ENCODE data around the gene SYNJ2.

The SYNJ2 gene

DNA sequence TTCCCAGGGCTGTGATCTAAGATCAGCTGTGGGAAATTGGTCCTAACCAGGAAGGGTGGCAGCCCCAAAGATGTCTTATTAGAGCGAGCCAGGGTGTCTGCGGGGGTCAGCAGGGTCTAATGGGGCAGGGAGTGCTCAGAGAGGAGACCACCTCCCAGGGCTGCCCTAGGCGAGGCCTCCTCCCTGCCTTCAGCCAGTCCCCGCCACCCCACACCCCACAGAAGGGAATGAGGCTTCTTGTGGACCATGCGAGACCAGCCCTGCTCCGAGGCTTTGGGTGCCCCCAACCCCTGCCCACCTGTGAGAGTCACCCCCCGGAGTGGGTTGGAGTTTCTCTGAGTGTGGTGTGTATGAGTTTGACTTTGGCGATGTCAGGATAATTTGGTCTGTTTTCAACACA lies 37.8 kb downstream of the SYNJ2 start:
- DNase-seq, result no peak
- intact Hi-C loops (cut with DNase I), result no loop called here

GRCh38 chr6:158020272-158020711 lies 38.6 kb downstream of the SYNJ2 start:
- no peak for DNase-seq
- intact Hi-C loops (cut with DNase I), result no loop called here

DNA sequence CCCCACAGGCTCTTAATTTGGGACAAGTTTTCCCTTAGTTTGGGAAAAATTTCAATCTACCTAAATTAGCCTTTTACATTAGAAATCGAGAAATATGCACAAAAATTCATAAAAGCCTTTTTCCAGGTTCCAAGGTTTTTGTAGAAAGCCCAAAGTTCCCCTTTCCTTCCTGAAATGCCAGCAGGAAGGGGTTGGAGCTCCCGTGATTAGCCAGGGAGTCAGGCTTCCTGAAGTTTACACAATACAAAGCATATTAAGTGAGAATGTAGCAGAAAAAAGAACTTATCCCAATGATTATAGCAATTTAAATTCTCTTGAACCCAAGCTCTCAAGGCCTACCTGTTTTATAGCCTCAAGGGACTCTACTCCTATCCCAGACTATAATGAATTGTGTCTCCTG lies 39.1 kb downstream of the SYNJ2 start:
- no peak for DNase-seq
- intact Hi-C loops (cut with DNase I), result no loop called here

DNA sequence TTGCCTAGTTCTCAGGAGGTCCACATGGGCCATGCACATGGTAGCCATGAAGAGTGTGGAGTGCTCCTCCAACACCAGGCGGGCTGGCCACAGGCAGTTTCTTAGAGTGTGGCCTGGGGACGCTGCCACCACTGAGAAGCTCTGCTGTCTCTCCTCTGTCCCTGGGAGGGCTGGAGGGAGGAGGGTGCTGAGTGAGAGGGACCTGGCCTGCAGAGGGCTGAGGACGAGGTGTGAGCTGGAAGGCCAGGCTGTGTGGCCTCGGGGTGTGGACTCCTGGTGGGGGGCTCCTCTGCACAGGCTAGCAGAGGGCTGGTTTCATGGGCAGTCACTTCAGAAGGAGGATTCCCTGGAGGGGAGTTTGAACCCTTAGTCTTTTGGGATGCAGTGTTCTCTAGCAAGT lies 39.7 kb downstream of the SYNJ2 start:
- intact Hi-C loops (cut with DNase I), result no loop called here
- DNase-seq, result no peak

GRCh38 chr6:158021814-158022748 lies 40.4 kb downstream of the SYNJ2 start:
- intact Hi-C loops (cut with DNase I), result no loop called here
- no peak for DNase-seq

- intact Hi-C loops (cut with DNase I), result no loop called here
- DNase-seq, result no peak
Observed at GRCh38 chr6:158022749-158023596, 41.3 kb downstream of the SYNJ2 start.

- intact Hi-C loops (cut with DNase I), result no loop called here
- no peak for DNase-seq
Observed at GRCh38 chr6:158023597-158023939, 41.9 kb downstream of the SYNJ2 start.

- intact Hi-C loops (cut with DNase I), result no loop called here
- DNase-seq, result peak in 1 of 42 donors; percentile 42
Observed at GRCh38 chr6:158024566-158025297, 43.1 kb downstream of the SYNJ2 start.

DNA sequence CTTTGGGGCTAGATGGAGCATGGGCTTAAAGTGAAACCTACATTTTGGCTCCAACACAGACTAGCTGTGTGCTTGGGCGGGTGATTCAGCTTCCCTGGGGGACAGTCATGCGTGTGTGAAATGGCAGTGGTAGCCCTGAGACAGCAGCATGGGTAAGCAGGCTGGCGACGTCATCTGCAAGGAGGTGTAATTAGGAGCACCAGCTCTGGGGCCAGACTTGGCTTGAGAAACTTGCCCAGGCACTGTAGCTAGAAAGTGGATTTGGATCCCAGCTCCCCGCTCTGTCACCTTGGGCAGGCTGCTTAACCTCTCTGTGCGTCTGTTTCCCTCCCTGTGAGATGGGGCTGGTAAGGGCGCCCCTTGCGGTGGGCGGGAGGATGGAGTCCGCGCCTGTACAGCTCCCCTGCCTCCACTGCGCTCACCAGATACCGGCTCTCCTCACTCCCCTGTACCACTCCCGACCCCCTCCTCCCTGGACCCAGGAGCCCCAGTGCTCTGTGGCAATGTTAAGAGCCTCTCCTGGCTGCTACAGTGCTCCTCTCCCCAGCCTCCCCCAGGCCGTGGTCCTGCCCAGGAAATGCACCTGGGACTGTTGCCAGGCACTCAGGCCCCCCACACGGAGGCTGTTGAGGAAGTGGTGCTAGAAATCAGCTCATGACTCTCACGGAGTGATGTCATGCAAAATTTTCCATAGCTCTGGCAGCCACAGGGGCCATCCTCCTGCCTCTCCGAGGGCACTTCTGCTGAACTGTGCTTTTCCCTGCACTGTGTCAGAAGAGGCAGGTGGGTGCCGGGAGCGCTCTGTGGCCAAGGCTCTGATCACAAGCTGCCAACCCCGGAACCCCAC lies 44.6 kb downstream of the SYNJ2 start:
- intact Hi-C loops (cut with DNase I), result no loop called here
- peak in 17 of 42 donors; percentile 38 to 86 (median 62) for DNase-seq

- peak in 13 of 42 donors; percentile 20 to 76 (median 52) for DNase-seq
- intact Hi-C loops (cut with DNase I), result no loop called here
Observed at GRCh38 chr6:158026901-158027589, 45.4 kb downstream of the SYNJ2 start.

GRCh38 chr6:158027590-158028285 lies 46.1 kb downstream of the SYNJ2 start:
- no peak for DNase-seq
- intact Hi-C loops (cut with DNase I), result no loop called here

DNA sequence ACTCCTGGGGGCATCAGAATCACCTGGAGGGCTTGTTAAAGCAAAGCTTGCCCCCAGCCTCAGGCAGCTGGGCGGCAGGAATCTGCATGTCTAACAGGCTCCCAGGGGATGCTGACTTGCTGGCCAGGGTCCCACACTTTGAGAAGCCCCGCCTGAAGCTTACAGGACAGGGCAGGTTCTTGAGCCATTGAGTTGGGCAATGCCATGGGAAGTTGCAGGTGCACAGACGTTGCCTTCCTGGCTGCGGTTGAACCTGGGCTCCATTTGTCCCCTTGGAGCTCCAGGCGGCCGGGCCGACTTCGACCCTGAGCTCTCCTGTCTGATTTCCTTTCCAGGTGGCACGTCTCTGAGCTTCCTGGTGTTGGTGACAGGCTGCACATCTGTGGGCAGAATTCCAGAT lies 46.8 kb downstream of the SYNJ2 start:
- DNase-seq, result no peak
- intact Hi-C loops (cut with DNase I), result no loop called here

DNA sequence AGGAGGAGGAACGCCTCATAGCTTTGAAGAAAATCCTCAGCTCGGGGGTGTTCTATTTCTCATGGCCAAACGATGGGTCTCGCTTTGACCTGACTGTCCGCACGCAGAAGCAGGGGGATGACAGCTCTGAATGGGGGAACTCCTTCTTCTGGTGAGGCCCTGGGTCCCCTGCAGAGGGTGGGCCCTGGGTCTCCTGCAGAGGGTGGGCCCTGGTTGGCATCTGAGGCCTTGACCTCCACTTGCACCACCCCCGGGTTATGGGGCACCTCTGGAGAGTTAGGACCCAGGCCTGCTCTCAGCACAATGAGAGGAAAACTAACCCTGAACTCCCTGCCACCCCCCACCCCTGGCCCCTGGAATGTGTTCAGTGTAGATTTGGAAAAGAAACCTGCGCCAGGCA lies 47.2 kb downstream of the SYNJ2 start:
- intact Hi-C loops (cut with DNase I), result no loop called here
- no peak for DNase-seq

DNA sequence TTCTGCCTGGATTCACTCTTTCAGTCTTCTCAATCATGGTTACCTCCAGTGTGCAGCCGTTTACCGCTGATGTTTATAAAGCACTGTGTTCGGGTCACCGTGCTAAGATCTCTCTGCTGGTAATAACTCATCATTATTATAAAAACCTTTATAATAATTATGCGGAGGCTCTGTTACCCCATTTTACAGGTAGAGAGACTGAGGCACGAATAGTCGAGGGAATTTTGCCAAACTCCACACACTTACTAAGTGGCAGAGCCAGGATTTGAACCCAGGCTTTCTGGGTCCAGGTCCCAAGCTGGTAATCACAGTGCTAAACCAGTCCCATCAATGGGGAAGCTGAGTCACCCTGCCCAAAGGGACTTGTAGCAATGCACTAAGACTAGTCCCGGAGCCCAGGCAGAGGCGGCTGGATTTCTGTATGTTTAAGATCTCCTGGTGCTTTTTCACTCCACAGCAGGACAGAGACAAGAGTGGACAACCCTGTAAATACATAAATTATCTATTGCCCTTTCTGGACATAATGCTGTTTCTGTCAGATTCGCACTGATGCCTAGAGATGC lies 48.1 kb downstream of the SYNJ2 start:
- DNase-seq, result peak in 1 of 42 donors; percentile 17
- intact Hi-C loops (cut with DNase I), result no loop called here

- intact Hi-C loops (cut with DNase I), result no loop called here
- DNase-seq, result peak in 2 of 42 donors; percentile 16 to 32
Observed at GRCh38 chr6:158030380-158031300, 49.0 kb downstream of the SYNJ2 start.

All from head of caudate nucleus (tissue), 42 donors.